Stimulated activated CD4-positive, alpha-beta T cell treated with anti-CD3 and anti-CD28 coated beads, Interleukin-4, amount 100 ng/mL, for 1 hour (primary cell): Measurements from ENCODE around the gene CCDC6.
"Not testable (repeated sequence)": the region's sequence is repeated elsewhere in the genome, so short reads cannot be mapped to it uniquely, and the experiment has no call there.

Experiments used
- DNase-seq: peaks from one replicate; pipeline ENCODE4 v3.0.0-alpha.2; 2020

Gene CCDC6

GRCh38 chr10:59752278-59752940 is 153.9 kb downstream of the CCDC6 start:
- DNase-seq: no peak

- no peak for DNase-seq
These were observed 156.0 kb downstream of the CCDC6 start for GRCh38 chr10:59750155-59750945.

GRCh38 chr10:59748834-59749233 is 157.5 kb downstream of the CCDC6 start:
- DNase-seq: no peak

- DNase-seq: no peak
These were observed 161.1 kb downstream of the CCDC6 start for GRCh38 chr10:59745163-59745650.

GRCh38 chr10:59744762-59745161 is 161.6 kb downstream of the CCDC6 start:
- DNase-seq: not testable (repeated sequence)

- DNase-seq: not testable (repeated sequence)
These were observed 162.2 kb downstream of the CCDC6 start for GRCh38 chr10:59744156-59744555.

- DNase-seq: no peak
These were observed 164.8 kb downstream of the CCDC6 start for GRCh38 chr10:59741583-59741982.

- DNase-seq: no peak
These were observed 165.3 kb downstream of the CCDC6 start for GRCh38 chr10:59741048-59741447.
